ENCODE results near the gene PLA2G4F.

Gene PLA2G4F

GRCh38 chr15:42130246-42130986 lies 26.0 kb downstream of the PLA2G4F start:
- FAIRE-seq, result no peak

DNA sequence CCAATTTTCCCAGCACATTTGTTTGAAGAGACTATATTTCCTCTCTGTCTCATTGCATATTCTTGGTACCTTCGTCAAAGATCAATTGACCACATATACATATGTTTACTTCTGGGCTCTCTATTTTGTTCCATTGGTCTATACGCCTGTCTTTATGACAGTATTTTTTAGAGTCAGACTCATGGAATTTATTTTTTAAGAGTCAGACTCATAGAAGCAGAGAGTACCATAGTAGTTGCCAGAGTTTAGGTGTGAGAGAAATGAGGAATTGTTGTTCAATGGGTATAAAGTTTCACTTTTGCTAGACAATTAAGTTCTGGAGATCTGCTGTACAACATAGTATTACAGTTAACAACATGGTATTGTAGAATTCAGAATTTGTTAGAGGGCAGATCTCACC lies 27.1 kb downstream of the PLA2G4F start:
- FAIRE-seq, result no peak

- no peak for FAIRE-seq
Measured at GRCh38 chr15:42128476-42128875, 28.0 kb downstream of the PLA2G4F start.

DNA sequence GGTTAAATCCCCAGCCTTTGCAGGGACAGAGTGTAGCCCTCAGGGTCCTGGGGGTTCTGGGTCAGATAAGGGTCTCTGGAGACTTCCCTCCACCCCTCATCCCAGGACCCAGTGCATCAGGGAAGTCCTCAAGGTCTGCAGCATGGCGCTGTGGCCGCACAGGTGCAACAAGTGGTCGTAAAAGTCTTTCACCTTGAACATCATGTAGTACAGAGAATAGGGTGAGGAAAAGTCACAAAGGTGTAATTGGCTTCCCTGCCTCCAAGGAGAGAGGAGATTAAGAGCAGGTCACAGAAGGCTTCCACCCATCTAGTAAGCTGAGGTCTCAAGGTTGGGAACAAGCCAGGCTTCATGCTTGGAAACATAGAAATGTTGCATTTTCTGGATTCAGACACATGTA lies 32.9 kb downstream of the PLA2G4F start:
- no peak for FAIRE-seq

DNA sequence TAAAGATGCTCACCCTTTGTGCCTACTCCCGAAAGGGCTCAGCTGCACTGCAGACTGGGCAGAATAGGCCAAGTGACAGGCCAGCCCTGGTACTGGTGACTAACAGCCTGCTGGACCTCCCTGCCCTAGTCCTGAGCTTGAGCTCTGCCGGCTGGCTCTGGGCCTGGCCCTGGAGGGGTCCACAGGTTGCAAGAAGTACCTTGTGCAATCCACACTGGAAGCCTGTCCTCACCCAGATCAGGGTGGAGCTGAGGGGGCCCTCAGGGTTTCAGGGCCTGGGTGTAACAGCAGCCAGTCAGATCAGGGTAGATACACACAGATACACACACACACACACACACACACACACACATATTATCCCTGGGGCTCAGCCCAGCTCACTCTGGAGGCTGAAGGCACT lies 34.8 kb downstream of the PLA2G4F start:
- FAIRE-seq, result no peak

DNA sequence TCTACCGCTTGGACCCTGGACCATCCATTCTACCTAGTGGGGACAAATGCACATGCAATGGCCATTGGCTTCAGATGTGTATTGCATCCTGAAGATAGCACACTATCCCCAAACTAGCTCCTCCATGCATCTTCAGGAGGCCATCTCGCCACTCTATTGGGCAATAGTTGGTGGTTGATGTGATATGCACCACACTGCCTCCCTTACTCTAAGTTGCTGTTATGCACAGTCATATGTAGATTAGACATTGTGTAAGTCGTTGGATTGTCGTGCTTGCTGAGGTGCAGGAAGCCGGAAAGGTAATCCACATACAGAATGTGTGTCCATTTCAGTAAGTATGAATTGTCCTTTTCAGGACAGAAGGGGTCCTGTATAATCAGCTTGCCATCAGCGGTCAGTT lies 35.4 kb downstream of the PLA2G4F start:
- no peak for FAIRE-seq

GRCh38 chr15:42120285-42120684 lies 36.2 kb downstream of the PLA2G4F start:
- FAIRE-seq, result no peak

DNA sequence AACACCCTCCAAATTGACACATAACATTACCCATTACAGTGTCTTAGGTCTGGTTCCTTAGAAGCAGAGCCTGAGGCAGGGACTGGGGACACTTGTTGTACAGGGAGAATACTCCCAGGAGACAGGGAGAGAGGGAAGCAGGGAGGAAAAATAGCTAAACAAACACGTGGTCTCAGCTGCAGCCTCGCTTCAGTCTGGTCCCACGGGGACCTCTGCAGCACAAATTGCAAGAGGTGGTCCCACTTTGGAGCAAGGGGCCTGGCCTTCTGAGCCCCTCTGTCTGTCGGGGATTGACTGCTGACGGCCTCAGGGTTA lies 37.0 kb downstream of the PLA2G4F start:
- no peak for FAIRE-seq

GRCh38 chr15:42118650-42119445 lies 37.6 kb downstream of the PLA2G4F start:
- no peak for FAIRE-seq

DNA sequence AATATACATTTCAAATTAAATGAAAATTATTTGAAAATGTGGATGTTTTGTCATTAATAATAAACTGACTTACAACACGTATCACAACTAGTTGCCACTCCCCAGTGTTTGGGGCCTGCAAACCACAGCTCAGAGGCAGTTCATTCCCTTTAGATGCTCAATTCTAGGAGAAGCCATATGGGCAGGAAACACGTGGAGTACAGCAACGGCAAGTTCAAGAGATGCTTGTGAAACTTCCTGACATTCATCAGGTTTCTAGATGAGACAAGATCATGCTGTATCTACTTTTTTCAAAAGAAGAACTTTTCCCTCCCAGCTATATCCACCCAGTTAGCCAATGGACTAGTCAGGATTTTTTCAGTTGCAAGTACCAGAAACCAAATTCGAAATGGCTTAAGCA lies 44.5 kb downstream of the PLA2G4F start:
- FAIRE-seq, result no peak

- FAIRE-seq, result no peak
Measured at GRCh38 chr15:42110367-42110766, 46.1 kb downstream of the PLA2G4F start.

DNA sequence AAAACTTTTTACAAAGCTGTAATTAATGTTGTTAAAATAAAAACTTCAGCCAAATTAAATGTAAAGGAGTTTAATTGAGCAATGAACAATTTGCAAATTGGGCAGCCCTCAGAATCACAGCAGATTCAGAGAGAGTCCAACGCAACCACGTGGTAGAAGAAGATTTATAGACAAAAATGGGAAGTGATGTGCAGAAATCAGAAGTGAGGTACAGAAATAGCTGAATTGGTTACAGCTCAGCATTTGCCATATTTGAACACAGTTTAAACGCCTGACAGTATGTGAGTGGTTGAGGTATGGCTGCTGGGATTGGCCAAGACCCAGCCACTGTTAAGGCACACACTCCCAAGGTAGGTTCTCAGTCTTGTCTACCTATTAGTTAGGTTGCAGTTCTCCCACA lies 47.6 kb downstream of the PLA2G4F start:
- FAIRE-seq, result no peak

- no peak for FAIRE-seq
Measured at GRCh38 chr15:42108189-42108588, 48.2 kb downstream of the PLA2G4F start.

GRCh38 chr15:42107473-42107872 lies 49.0 kb downstream of the PLA2G4F start:
- FAIRE-seq, result no peak

DNA sequence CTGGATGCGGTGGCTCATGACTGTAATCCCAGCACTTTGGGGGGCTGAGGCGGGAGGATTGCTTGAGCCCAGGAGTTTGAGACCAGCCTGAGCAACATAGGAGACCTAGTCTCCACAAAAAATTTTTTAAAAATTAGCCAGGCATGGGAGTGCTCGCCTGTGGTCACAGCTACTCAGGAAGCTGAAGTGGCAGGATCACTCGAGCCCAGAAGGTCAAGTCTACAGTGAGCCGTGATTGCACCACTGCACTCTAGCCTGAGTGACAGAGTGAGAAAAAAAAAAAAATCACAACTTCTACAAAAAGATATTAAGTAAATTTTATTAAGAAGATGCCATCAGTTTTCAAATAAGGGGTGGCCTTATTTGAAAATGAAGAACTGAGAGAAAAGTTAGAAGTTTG lies 50.1 kb downstream of the PLA2G4F start:
- no peak for FAIRE-seq

DNA sequence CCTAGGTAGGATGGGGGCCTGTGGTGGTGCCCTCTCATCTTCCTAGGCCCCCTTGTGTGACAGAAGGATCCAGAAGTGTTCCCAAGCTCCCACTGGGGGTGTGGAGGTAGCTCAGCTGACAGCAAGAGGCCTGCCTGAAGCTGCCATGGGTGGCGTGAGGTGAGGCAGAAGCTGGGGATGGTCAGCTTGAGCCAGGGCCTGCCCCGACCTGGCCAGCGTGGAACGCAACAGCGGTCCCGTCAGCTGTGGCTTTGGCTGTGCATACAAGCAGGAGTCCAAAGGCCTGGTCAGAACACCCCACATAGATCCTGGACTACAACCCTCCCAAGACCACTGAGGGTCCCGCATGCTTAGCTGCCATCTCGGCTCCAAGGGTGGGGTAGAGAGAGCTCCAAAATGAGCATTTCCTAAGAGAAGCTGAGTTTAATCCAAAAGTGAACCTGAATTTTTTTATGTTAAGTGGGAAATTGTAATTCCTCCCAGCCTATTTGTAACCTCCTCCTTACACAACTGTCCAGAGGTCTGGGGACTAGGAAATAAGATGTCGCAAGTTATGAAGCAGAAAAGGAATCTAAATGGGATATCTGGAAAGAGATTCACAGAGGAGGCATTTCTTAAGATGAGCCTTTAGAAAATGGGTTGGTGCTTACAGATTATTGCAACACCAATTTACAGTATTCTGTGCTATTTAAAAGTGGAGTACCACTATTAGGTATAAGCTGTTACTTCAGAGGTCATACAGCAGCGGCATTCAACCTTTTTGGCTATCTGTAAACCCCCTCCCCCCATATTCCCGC lies 52.1 kb downstream of the PLA2G4F start:
- no peak for FAIRE-seq

- no peak for FAIRE-seq
Measured at GRCh38 chr15:42102646-42103235, 53.7 kb downstream of the PLA2G4F start.

- no peak for FAIRE-seq
Measured at GRCh38 chr15:42101861-42102260, 54.6 kb downstream of the PLA2G4F start.

GRCh38 chr15:42100021-42100800 lies 56.2 kb downstream of the PLA2G4F start:
- FAIRE-seq, result no peak

DNA sequence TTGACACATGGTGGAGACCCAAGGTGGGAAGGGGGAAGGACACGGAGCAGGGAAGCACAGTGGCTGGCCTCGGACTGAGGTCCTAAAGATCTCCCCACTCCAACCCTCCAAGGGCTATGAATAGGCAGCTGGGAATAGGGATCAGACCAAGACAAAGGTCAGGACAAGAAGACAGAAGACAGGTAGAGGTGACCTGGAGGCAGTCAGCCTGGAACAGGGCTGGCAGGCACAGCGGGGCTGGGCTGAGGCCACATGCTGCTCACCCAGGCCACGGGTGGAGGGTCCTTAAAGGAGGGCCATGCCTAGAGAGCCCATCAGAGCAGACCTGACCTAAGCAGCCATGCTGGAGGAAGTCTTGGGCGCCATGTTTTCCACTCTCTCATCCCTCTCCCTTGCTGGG lies 59.4 kb downstream of the PLA2G4F start:
- no peak for FAIRE-seq

DNA sequence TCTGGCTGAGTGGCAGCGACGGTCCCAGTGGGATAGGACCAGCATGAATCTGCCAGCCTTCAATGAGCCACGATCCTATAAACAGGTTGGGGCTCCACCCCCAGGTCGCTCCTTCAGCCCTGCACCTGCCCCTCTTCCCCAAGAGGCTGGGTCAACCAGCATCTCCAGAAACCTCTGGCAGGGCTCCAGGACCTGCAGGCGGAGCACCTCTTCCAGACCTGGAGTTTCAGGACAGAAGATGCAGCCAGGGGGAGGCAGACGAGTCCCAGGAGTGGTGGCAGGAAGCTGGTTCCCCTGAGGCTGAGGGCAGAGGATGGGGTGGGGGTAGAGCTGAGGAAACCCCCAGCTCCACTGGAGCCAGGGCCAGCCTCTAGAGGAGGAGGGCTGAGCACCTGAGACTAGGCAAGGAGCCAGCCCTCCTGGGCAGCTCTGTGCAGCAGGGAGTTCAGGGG lies 61.9 kb downstream of the PLA2G4F start, which contains the start of gene PLA2G4D:
TSS of gene PLA2G4D (minus strand) at position 51 of the 452 bp plus-strand sequence. CDS start 103 bp downstream, outside the sequence.
- no peak for FAIRE-seq

GRCh38 chr15:42093966-42094365 lies 62.5 kb downstream of the PLA2G4F start:
- no peak for FAIRE-seq
